Measurements from ENCODE around the gene SBF2. TPM values are rescaled to one million over a fixed set of nuclear protein-coding genes. Genes with fewer than 3 reads are reported as not detected.

Gene SBF2
- total and polyA plus RNA-seq, 2 of the 13 experiments (the other 11 are each of a cell fraction or from before 2014, with no cell fraction given) = 24.0 to 45.8 TPM

DNA sequence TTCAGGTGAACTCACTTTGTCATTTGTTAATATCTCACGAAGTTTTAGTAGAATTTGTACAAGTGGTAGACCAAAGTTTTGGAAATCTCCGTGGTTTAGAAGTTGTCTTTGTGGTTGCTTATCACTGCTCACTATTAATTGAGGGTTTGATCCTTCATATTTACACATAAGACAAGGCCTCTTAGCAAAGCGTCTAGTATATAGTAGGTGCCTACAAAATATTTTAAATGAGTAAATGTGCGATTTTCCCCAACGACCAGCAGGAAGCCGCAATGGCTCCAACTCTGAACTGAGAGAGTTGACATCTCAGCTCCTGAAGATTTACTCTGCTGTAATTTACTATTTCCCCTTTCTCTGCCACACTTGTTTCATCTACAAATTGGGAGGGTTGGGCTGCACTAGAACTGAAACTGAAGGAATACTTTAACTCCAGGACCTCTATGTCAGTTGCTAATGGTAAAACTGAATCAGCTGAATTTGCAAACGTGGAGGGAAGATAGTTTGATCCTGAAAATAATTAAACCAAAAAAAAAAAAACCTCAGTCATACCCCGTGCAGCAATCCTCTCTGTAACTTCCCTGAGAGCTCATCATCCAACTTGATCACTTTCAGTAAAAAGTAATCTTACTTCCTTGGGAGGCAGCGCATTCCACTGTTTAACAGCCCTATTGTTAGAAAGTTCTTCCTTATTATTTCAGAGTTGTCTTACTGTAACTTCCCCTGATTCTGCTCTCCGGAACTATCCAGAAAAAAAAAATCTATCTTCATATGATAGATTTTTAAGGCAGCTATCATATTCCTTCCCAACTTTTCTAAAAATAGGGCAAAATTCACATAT is 1.3 kb upstream of the SBF2 start:
- TF ChIP-seq THAP11 (CRISPR knock-in tag; IDR thresholded peaks at IDR 0.05) (no peak), PAF1 (CRISPR knock-in tag; IDR thresholded peaks at IDR 0.05) (no peak), ZNF839 (CRISPR knock-in tag; IDR thresholded peaks at IDR 0.05; ENCODE audit: borderline replicate concordance) (no peak), ZNF879 (CRISPR knock-in tag; IDR thresholded peaks at IDR 0.05) (no peak), ZNF564 (CRISPR knock-in tag; IDR thresholded peaks at IDR 0.05) (no peak)
- TF ChIP-seq, protein P1, sequence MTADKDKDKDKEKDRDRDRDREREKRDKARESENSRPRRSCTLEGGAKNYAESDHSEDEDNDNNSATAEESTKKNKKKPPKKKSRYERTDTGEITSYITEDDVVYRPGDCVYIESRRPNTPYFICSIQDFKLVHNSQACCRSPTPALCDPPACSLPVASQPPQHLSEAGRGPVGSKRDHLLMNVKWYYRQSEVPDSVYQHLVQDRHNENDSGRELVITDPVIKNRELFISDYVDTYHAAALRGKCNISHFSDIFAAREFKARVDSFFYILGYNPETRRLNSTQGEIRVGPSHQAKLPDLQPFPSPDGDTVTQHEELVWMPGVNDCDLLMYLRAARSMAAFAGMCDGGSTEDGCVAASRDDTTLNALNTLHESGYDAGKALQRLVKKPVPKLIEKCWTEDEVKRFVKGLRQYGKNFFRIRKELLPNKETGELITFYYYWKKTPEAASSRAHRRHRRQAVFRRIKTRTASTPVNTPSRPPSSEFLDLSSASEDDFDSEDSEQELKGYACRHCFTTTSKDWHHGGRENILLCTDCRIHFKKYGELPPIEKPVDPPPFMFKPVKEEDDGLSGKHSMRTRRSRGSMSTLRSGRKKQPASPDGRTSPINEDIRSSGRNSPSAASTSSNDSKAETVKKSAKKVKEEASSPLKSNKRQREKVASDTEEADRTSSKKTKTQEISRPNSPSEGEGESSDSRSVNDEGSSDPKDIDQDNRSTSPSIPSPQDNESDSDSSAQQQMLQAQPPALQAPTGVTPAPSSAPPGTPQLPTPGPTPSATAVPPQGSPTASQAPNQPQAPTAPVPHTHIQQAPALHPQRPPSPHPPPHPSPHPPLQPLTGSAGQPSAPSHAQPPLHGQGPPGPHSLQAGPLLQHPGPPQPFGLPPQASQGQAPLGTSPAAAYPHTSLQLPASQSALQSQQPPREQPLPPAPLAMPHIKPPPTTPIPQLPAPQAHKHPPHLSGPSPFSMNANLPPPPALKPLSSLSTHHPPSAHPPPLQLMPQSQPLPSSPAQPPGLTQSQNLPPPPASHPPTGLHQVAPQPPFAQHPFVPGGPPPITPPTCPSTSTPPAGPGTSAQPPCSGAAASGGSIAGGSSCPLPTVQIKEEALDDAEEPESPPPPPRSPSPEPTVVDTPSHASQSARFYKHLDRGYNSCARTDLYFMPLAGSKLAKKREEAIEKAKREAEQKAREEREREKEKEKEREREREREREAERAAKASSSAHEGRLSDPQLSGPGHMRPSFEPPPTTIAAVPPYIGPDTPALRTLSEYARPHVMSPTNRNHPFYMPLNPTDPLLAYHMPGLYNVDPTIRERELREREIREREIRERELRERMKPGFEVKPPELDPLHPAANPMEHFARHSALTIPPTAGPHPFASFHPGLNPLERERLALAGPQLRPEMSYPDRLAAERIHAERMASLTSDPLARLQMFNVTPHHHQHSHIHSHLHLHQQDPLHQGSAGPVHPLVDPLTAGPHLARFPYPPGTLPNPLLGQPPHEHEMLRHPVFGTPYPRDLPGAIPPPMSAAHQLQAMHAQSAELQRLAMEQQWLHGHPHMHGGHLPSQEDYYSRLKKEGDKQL (CRISPR knock-in tag; IDR thresholded peaks at IDR 0.05; ENCODE audit: low read depth) = no peak
- H3K4me3 ChIP-seq (replicated peaks in 1 of 3; ENCODE audit: insufficient read depth in 1 of 3, low read depth in 2 of 3, low read length in 3 of 3) = peak overlapping the region; percentile 89 to 96 (median 90)
- H3K27me3 ChIP-seq (ENCODE audit: control insufficient read depth in 1 of 2, insufficient read depth in 2 of 2, low read length in 2 of 2) = no peaks in the 10 kb centered on the region; a peak in 1 of 5 replicates
- H3K36me3 ChIP-seq (replicated peaks in 1 of 2; ENCODE audit: control insufficient read depth in 1 of 2, insufficient read depth in 2 of 2, low read length in 2 of 2) = peaks cover 0 to under 1% of the 10 kb centered on the region in 2 experiments; a peak in 1 of 5 replicates
- BruUV-seq (replicated peaks) = no TSS peak
- H4K20me1 ChIP-seq (ENCODE audit: insufficient read depth, low read length) = no peaks in the 10 kb centered on the region
- CTCF ChIA-PET (ENCODE audit: low intra/inter-chr PET ratio, low total read pairs) = no interaction called here
- no peak for FAIRE-seq
- H3K4me2 ChIP-seq (ENCODE audit: low read depth, low read length) = peak overlapping the region; percentile 86
- H3K4me1 ChIP-seq (ENCODE audit: insufficient read depth, low read length) = peaks cover 44% of the 10 kb centered on the region
- 54% methylated on average over 10 of the region's 10 CpGs for WGBS (ENCODE audit: low lambda C conversion rate)
- intact Hi-C loops (cut with micrococcal nuclease; ENCODE audit: unreplicated experiment) (no loop called here), in situ Hi-C loops (cut with HindIII; ENCODE audit: extremely low pct_ligation_motif_present, low pct_unique_long_range_greater_than_20kb) (no loop called here)
- H2AFZ ChIP-seq (ENCODE audit: low read length) = peak overlapping the region; percentile 54
- peaks cover 37% of the 10 kb centered on the region for H3K79me2 ChIP-seq (ENCODE audit: insufficient read depth, low read length)
- ATAC-seq = no peak
- peak overlapping the region; percentile 88 for H3K27ac ChIP-seq (ENCODE audit: extremely low read length, insufficient read depth, low read length)
- POLR2A ChIA-PET = interaction anchor here (1.2 to 12.1 kb wide), 3 partner anchors 9 to 57 kb away, joined by 3 to 221 read pairs (median 5); partner anchors contain the start of gene ADM
- H3K9me3 ChIP-seq (ENCODE audit: low read length) = no peaks in the 10 kb centered on the region
- peak overlapping the region; percentile 79 for H3K9ac ChIP-seq (ENCODE audit: insufficient read depth, low read depth, low read length)
- DNase-seq (ENCODE audit: low spot score) = no peak
